SKM-1 (cell line): ENCODE data around the gene PRR22.
"Not testable (repeated sequence)": the region's sequence is repeated elsewhere in the genome, so short reads cannot be mapped to it uniquely, and the experiment has no call there.

Experiments used
- DNase-seq: peaks from one replicate; lab custom pipeline; 2025; ENCODE audit not compliant: unreplicated experiment; lab: John Stamatoyannopoulos, UW

PRR22 gene

DNA sequence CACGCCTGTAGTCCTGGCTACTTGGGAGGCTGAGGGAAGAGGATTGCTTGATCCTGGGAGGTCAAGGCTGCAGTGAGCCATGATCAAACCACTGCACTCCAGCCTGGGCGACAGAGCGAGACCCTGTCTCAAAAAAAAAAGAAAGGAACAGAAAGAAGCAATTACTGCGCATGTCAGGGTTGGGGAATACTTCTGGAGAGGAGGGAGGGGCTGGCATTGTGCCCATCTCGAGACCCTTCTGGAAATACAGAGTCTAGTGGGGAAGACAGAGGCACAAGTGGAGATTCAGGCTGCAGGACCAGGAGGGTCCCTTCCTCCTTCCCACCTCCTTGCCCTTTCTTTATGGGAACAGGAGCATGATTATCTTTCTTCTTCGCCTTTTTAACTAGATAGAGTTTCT, 30.8 kb downstream of the PRR22 start:
- DNase-seq: no peak

DNA sequence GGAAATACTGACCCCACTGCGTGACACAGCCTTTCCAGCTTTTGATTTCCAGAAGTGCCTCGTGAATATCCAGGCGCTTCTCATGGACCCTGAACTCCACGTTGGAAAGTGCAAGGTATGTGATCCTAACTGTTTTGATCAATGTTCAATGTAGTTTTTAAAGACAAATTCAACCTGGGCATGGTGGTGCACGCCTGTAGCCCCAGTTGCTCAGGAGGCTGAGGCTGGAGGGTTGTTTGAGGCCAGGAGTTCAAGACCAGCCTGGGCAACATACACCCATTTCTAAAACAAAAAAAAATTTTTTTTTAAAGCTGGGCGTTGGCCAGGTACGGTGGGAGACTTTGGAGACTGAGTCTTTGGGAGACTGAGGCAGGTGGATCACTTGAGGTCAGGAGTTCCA, 32.8 kb downstream of the PRR22 start:
- DNase-seq: no peak

DNA sequence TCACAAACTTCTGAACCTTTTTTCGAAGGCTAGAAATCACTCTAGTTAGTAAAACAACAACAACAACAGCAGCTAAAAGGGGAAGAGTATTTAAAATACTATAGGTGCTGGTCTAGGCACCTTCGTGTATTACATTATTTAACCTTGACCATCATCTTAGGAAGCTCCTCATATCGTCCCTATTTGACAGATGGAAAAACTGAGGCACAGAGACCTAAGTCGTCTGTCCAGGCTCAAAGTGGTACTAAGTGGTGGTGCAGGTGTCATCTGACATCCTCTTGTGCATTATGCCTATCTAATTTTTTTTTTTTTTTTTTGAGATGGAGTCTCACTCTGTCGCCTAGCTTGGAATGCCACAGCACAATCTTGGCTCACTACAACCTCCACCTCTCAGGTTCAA, 35.0 kb downstream of the PRR22 start:
- DNase-seq: no peak

DNA sequence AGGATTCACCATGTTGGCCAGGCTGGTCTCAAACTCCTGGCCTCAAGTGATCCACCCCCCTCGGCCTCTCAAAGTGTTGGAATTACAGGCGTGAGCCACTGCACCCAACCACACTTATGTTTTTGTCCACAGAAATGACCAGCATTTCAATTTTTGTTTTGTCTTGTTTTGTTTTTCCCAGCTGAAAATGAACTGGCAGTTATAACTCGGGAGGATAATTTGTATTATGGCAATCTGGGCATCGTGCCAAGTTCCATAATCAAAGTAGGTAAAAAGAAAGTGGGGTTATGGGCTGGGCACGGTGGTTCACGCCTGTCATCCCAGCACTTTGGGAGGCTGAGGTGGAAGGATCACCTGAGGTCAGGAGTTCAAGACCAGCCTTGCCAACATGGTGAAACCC, 35.6 kb downstream of the PRR22 start:
- not testable (repeated sequence) for DNase-seq

DNA sequence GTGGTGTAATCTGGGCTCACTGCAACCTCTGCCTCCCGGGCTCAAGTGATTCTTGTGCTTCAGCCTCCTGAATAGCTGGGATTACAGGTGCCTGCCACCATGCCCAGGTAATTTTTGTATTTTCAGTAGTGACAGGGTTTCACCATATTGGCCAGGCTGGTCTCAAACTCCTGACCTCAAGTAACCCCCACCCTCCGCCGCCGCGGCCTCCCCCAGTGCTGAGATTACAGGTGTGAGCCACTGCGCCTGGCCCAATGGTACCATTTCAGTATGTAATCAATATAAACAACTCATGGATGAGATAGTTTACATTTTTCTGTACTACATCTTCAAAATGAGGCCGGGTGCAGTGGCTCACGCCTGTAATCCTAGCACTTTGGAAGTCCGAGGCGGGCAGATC, 39.5 kb downstream of the PRR22 start:
- not testable (repeated sequence) for DNase-seq

DNA sequence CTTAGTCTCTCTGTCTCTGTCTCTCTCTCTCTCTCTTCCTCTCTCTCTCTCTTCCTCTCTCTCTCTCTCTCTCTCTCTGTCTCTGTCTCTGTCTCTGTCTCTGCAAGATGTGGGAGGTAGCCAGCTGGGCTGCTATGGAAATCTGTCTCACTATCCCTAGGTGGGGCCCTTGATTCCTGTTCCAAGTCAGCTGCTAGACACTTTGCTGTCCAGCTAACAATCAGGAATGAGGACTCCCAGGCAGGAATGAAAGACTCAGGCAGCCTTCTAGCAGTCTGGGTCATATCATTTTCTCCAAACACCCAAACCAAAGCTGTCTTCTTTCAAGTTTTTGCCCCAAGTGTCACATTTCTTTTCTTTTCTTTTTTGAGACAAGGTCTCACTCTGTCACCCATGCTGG, 40.9 kb downstream of the PRR22 start:
- DNase-seq: no peak

DNA sequence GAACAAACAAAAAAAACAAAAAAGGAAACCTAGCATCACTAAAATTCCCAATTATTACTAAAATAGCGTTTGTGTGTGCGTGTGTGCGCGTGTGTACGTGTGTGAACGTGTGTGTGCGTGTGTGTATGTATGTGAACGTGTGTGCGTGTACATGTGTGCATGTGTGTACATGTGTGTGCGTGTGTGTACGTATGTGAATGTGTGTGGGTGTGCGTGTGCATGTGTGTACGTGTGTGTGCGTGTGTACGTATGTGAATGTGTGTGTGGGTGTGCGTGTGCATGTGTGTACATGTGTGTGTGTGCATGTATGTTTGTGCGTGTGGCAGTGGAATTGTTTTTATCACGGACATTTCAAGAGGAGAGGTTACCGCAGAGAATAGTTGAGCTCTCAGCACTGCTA, 42.5 kb downstream of the PRR22 start:
- no peak for DNase-seq

DNA sequence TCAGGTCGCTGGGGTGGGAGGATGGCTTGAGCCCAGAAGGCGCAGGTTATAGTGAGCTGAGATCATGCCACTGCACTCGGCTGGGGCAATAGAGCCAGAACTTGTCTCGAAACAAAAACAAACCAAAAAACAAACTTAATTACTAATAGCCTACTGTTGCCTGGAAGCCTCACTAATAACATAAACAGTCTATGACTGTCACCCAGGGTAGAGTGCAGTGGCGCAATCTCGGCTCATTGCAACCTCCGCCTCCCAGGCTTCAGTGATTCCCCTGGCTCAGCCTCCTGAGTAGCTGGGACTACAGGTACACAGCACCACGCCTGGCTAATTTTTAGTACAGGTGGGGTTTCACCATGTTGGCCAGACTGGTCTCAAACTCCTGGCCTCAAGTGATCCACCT, 46.1 kb downstream of the PRR22 start:
- no peak for DNase-seq

DNA sequence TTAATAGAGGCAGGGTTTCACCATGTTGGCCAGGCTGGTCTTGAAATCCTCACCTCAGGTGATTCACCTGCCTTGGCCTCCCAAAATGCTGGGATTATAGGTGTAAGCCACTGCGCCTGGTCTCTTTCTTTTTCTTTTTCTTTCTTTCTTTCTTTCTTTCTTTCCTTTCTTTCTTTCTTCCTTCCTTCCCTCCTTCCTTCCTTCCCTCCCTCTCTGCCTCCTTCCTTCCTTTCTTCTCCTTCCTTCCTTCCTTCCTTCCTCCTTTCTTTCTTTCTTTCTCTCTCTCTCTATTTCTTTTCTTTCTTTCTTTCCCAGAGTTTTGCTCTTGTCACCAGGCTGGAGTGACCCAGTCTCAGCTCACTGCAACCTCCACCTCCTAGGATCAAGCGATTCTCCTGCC, 51.4 kb downstream of the PRR22 start:
- not testable (repeated sequence) for DNase-seq
